GM23338 (cell line): Measurements from ENCODE around the gene SYT2. TPM values are rescaled to one million over a fixed set of nuclear protein-coding genes. Genes with fewer than 3 reads are reported as not detected.

Experiments used
- ATAC-seq: fragments of 200-7000 bp; cut with Tn5 transposase; 3 replicates; pipeline ENCODE4 v1.9.1; 2020
- DNase-seq: peaks from one replicate; pipeline ENCODE4 v3.0.0-alpha.2; 2015; ENCODE audit warnings: low spot score
- H2AFZ ChIP-seq: fragments of 200-600 bp; sonication (generic); 2 replicates; pipeline ENCODE4 v1.8.0; 2016; ENCODE audit warnings: antibody characterized with exemption, mild to moderate bottlenecking, moderate library complexity
- H3F3A ChIP-seq: fragments of 200-600 bp; sonication (generic); replicated peaks from 2 replicates; pipeline ENCODE4 v1.8.0; 2017; ENCODE audit warnings: antibody characterized with exemption, mixed run types, low read depth
- H3K27ac ChIP-seq: fragments of 200-600 bp; sonication (generic); 2 replicates; pipeline ENCODE4 v1.6.1; 2016; ENCODE audit warnings: low read depth
- H3K27me3 ChIP-seq: fragments of 200-600 bp; sonication (generic); 2 replicates; pipeline ENCODE4 v1.8.0; 2016; ENCODE audit warnings: mild to moderate bottlenecking, mixed run types, moderate library complexity; ENCODE audit not compliant: insufficient read depth
- H3K36me3 ChIP-seq: fragments of 200-600 bp; sonication (generic); 2 replicates; pipeline ENCODE4 v1.8.0; 2016; ENCODE audit warnings: mild to moderate bottlenecking; ENCODE audit not compliant: insufficient read depth
- H3K4me1 ChIP-seq: fragments of 200-600 bp; sonication (generic); 2 replicates; pipeline ENCODE4 v1.8.0; 2016; ENCODE audit warnings: mild to moderate bottlenecking, moderate library complexity; ENCODE audit not compliant: insufficient read depth
- H3K4me2 ChIP-seq: fragments of 200-600 bp; sonication (generic); 2 replicates; pipeline ENCODE4 v1.7.1; 2017; ENCODE audit warnings: mixed run types
- H3K4me3 ChIP-seq: fragments of 200-600 bp; sonication (generic); 2 replicates; pipeline ENCODE4 v1.6.1; 2016; ENCODE audit warnings: mixed run types
- H3K79me2 ChIP-seq: fragments of 200-600 bp; sonication (generic); replicated peaks from 2 replicates; pipeline ENCODE4 v1.8.0; 2017; ENCODE audit warnings: mild to moderate bottlenecking; ENCODE audit not compliant: insufficient read depth
- H3K9me2 ChIP-seq: fragments of 200-600 bp; sonication (generic); 2 replicates; pipeline ENCODE4 v1.8.0; 2017; ENCODE audit not compliant: insufficient read depth
- H4K20me1 ChIP-seq: fragments of 200-600 bp; sonication (generic); replicated peaks from 2 replicates; pipeline ENCODE4 v1.8.0; 2017; ENCODE audit warnings: mild to moderate bottlenecking; ENCODE audit not compliant: insufficient read depth
- H3K27ac Mint-ChIP-seq: 2 replicates; pipeline ENCODE4 v1.8.0; 2020; ENCODE audit warnings: inconsistent platforms, mild to moderate bottlenecking, moderate library complexity, mixed read lengths
- H3K27me3 Mint-ChIP-seq: 3 replicates; pipeline ENCODE4 v1.8.0; 2022; ENCODE audit warnings: low read depth, mild to moderate bottlenecking, moderate library complexity, mixed read lengths, inconsistent platforms; ENCODE audit not compliant: insufficient read depth, poor library complexity
- H3K36me3 Mint-ChIP-seq: 3 replicates; pipeline ENCODE4 v1.8.0; 2021; ENCODE audit warnings: low read depth, mild to moderate bottlenecking, inconsistent platforms, moderate library complexity, mixed read lengths
- H3K4me1 Mint-ChIP-seq: 3 replicates; pipeline ENCODE4 v1.8.0; 2020; ENCODE audit warnings: mild to moderate bottlenecking, inconsistent platforms, mixed read lengths
- H3K4me3 Mint-ChIP-seq: 3 replicates; pipeline ENCODE4 v1.8.0; 2021; ENCODE audit warnings: moderate library complexity, mild to moderate bottlenecking, inconsistent platforms, mixed read lengths
- H3K9me3 Mint-ChIP-seq: 3 replicates; pipeline ENCODE4 v1.8.0; 2020; ENCODE audit warnings: moderate library complexity, mild to moderate bottlenecking, inconsistent platforms, mixed read lengths
- CREB1 ChIP-seq: fragments of 250-450 bp; sonication (Bioruptor Pico); IDR thresholded peaks from 2 replicates; pipeline ENCODE4 v1.5.0; 2020; ENCODE audit warnings: low read depth, mild to moderate bottlenecking, moderate library complexity
- CTCF ChIP-seq, 2 experiments: fragments of 200-600 bp in 1 of 2; sonication (generic) in 1 of 2; conservative IDR thresholded peaks; 2 replicates each; pipeline versions ENCODE4 v1.5.1 to v1.6.1; 2016 to 2017; ENCODE audit warnings: antibody characterized with exemption in 2 of 2, low read depth in 2 of 2, mild to moderate bottlenecking in 2 of 2, moderate library complexity in 1 of 2
- ETS1 ChIP-seq: IDR thresholded peaks from 2 replicates; pipeline ENCODE4 v1.6.1; 2016; ENCODE audit warnings: antibody characterized with exemption
- EZH2 ChIP-seq: fragments of 200-600 bp; sonication (generic); IDR thresholded peaks from one replicate; pipeline ENCODE4 v1.8.0; 2017; ENCODE audit warnings: antibody characterized with exemption, mild to moderate bottlenecking, low read depth; ENCODE audit not compliant: unreplicated experiment
- EZH2phosphoT487 ChIP-seq: fragments of 200-600 bp; sonication (generic); IDR thresholded peaks from one replicate; pipeline ENCODE4 v1.8.1; 2018; ENCODE audit warnings: antibody characterized with exemption; ENCODE audit not compliant: unreplicated experiment
- JUNB ChIP-seq: IDR thresholded peaks from one replicate; pipeline ENCODE4 v1.6.1; 2016; ENCODE audit warnings: antibody characterized with exemption; ENCODE audit not compliant: unreplicated experiment
- NANOG ChIP-seq: IDR thresholded peaks from 2 replicates; pipeline ENCODE4 v1.6.1; 2016; ENCODE audit warnings: antibody characterized with exemption, borderline replicate concordance
- POLR2AphosphoS5 ChIP-seq: IDR thresholded peaks from 2 replicates; pipeline ENCODE4 v1.6.1; 2016; ENCODE audit warnings: antibody characterized with exemption, low read depth
- STAT1 ChIP-seq: IDR thresholded peaks from one replicate; pipeline ENCODE4 v1.6.1; 2016; ENCODE audit warnings: antibody characterized with exemption; ENCODE audit not compliant: unreplicated experiment
- ZNF114 ChIP-seq: fragments of 250-450 bp; sonication (Bioruptor Pico); IDR thresholded peaks from 2 replicates; pipeline ENCODE4 v1.5.0; 2020; ENCODE audit warnings: mild to moderate bottlenecking, moderate library complexity
- ZNF331 ChIP-seq: fragments of 250-450 bp; sonication (Bioruptor Pico); IDR thresholded peaks from 2 replicates; pipeline ENCODE4 v1.5.0; 2020; ENCODE audit warnings: low read depth, mild to moderate bottlenecking, moderate library complexity
- polyA plus RNA-seq: library from polyadenylated mRNA; unstranded; fragments of >200 nt; fragmentation: Nextera tagmentation; extraction: Ambion mirVana; gene quantifications from 2 replicates; pipeline ENCODE4 v1.2.1, GENCODE V29; 2016
- total RNA-seq: library from RNA; depleted of rRNA; stranded (reverse); fragments of >200 nt; shearing (Covaris generic); gene quantifications from 2 replicates; pipeline ENCODE4 v1.2.3, GENCODE V29; 2014
- TF ChIP-seq, protein P1 (sequence below): IDR thresholded peaks from one replicate; pipeline ENCODE4 v1.6.1; 2018; ENCODE audit warnings: antibody characterized with exemption; ENCODE audit not compliant: unreplicated experiment
- TF ChIP-seq, protein P2 (sequence below): fragments of 250-450 bp; sonication (Bioruptor Pico); IDR thresholded peaks from 2 replicates; pipeline ENCODE4 v1.5.0; 2020; ENCODE audit warnings: mild to moderate bottlenecking, moderate library complexity

The SYT2 gene
- total and polyA plus RNA-seq, 2 experiments from 2014 or later = 2.4 to 12.5 TPM

GRCh38 chr1:202680586-202681352 lies 29.5 kb downstream of the SYT2 start:
- peaks cover 5% of the 10 kb centered on the region; the same call in 1 of the 2 replicates for H3K4me1 ChIP-seq
- H4K20me1 ChIP-seq = peaks cover 4% of the 10 kb centered on the region; the same call in 1 of the 2 replicates
- Mint-ChIP-seq H3K27me3 (peaks cover 13% of the 10 kb centered on the region), H3K4me3 (no peak overlapping the region), H3K4me1 (peaks cover 36% of the 10 kb centered on the region), H3K27ac (no peak overlapping the region), H3K36me3 (peaks cover 16% of the 10 kb centered on the region), H3K9me3 (peaks cover 6% of the 10 kb centered on the region; the same call in 1 of the 3 replicates)
- peaks cover 9% of the 10 kb centered on the region; the same call in 1 of the 2 replicates for H3K36me3 ChIP-seq
- ATAC-seq (peak; percentile 96), DNase-seq (peak; percentile 79)
- no peaks in the 10 kb centered on the region for H3K27me3 ChIP-seq
- peak overlapping the region; percentile 32; the same call in 1 of the 2 replicates for H3K27ac ChIP-seq
- TF ChIP-seq, protein P1, sequence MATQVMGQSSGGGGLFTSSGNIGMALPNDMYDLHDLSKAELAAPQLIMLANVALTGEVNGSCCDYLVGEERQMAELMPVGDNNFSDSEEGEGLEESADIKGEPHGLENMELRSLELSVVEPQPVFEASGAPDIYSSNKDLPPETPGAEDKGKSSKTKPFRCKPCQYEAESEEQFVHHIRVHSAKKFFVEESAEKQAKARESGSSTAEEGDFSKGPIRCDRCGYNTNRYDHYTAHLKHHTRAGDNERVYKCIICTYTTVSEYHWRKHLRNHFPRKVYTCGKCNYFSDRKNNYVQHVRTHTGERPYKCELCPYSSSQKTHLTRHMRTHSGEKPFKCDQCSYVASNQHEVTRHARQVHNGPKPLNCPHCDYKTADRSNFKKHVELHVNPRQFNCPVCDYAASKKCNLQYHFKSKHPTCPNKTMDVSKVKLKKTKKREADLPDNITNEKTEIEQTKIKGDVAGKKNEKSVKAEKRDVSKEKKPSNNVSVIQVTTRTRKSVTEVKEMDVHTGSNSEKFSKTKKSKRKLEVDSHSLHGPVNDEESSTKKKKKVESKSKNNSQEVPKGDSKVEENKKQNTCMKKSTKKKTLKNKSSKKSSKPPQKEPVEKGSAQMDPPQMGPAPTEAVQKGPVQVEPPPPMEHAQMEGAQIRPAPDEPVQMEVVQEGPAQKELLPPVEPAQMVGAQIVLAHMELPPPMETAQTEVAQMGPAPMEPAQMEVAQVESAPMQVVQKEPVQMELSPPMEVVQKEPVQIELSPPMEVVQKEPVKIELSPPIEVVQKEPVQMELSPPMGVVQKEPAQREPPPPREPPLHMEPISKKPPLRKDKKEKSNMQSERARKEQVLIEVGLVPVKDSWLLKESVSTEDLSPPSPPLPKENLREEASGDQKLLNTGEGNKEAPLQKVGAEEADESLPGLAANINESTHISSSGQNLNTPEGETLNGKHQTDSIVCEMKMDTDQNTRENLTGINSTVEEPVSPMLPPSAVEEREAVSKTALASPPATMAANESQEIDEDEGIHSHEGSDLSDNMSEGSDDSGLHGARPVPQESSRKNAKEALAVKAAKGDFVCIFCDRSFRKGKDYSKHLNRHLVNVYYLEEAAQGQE = peak; percentile 82
- no peak for TF ChIP-seq EZH2phosphoT487
- TF ChIP-seq CTCF (conservative IDR thresholded peaks at IDR 0.05; ENCODE audit: low read depth in 2 of 2) = no peak
- no peak for TF ChIP-seq STAT1
- TF ChIP-seq JUNB = no peak
- no peak for TF ChIP-seq NANOG
- TF ChIP-seq, protein P2, sequence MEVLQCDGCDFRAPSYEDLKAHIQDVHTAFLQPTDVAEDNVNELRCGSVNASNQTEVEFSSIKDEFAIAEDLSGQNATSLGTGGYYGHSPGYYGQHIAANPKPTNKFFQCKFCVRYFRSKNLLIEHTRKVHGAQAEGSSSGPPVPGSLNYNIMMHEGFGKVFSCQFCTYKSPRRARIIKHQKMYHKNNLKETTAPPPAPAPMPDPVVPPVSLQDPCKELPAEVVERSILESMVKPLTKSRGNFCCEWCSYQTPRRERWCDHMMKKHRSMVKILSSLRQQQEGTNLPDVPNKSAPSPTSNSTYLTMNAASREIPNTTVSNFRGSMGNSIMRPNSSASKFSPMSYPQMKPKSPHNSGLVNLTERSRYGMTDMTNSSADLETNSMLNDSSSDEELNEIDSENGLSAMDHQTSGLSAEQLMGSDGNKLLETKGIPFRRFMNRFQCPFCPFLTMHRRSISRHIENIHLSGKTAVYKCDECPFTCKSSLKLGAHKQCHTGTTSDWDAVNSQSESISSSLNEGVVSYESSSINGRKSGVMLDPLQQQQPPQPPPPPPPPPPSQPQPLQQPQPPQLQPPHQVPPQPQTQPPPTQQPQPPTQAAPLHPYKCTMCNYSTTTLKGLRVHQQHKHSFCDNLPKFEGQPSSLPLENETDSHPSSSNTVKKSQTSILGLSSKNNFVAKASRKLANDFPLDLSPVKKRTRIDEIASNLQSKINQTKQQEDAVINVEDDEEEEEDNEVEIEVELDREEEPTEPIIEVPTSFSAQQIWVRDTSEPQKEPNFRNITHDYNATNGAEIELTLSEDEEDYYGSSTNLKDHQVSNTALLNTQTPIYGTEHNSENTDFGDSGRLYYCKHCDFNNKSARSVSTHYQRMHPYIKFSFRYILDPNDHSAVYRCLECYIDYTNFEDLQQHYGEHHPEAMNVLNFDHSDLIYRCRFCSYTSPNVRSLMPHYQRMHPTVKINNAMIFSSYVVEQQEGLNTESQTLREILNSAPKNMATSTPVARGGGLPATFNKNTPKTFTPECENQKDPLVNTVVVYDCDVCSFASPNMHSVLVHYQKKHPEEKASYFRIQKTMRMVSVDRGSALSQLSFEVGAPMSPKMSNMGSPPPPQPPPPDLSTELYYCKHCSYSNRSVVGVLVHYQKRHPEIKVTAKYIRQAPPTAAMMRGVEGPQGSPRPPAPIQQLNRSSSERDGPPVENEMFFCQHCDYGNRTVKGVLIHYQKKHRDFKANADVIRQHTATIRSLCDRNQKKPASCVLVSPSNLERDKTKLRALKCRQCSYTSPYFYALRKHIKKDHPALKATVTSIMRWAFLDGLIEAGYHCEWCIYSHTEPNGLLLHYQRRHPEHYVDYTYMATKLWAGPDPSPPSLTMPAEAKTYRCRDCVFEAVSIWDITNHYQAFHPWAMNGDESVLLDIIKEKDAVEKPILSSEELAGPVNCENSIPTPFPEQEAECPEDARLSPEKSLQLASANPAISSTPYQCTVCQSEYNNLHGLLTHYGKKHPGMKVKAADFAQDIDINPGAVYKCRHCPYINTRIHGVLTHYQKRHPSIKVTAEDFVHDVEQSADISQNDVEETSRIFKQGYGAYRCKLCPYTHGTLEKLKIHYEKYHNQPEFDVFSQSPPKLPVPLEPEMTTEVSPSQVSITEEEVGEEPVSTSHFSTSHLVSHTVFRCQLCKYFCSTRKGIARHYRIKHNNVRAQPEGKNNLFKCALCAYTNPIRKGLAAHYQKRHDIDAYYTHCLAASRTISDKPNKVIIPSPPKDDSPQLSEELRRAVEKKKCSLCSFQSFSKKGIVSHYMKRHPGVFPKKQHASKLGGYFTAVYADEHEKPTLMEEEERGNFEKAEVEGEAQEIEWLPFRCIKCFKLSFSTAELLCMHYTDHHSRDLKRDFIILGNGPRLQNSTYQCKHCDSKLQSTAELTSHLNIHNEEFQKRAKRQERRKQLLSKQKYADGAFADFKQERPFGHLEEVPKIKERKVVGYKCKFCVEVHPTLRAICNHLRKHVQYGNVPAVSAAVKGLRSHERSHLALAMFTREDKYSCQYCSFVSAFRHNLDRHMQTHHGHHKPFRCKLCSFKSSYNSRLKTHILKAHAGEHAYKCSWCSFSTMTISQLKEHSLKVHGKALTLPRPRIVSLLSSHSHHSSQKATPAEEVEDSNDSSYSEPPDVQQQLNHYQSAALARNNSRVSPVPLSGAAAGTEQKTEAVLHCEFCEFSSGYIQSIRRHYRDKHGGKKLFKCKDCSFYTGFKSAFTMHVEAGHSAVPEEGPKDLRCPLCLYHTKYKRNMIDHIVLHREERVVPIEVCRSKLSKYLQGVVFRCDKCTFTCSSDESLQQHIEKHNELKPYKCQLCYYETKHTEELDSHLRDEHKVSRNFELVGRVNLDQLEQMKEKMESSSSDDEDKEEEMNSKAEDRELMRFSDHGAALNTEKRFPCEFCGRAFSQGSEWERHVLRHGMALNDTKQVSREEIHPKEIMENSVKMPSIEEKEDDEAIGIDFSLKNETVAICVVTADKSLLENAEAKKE (CRISPR knock-in tag) = peak; percentile 78
- no peak for TF ChIP-seq POLR2AphosphoS5
- no peak for TF ChIP-seq ETS1
- TF ChIP-seq EZH2 = no peak
- 0 out of 2 replicates have a peak, but pooled peaks have one; percentile 42 for TF ChIP-seq CREB1 (CRISPR knock-in tag)
- no peak for TF ChIP-seq ZNF331 (CRISPR knock-in tag)
- no peak for TF ChIP-seq ZNF114 (CRISPR knock-in tag)
- H3F3A ChIP-seq = no peaks in the 10 kb centered on the region
- H3K79me2 ChIP-seq = no peaks in the 10 kb centered on the region
- no peak overlapping the region for H3K4me3 ChIP-seq
- H2AFZ ChIP-seq = no peak overlapping the region
- no peaks in the 10 kb centered on the region for H3K9me2 ChIP-seq
- H3K4me2 ChIP-seq = no peak overlapping the region
